ENCODE data around the gene TTI1. TPM values are rescaled to one million over a fixed set of nuclear protein-coding genes. Genes with fewer than 3 reads are reported as not detected.
A peak's percentile ranks its signal among the peaks of the same experiment; 100 is the strongest.

The TTI1 gene
- total RNA-seq, 1 donor from 2014 or later = 14.3 TPM

DNA sequence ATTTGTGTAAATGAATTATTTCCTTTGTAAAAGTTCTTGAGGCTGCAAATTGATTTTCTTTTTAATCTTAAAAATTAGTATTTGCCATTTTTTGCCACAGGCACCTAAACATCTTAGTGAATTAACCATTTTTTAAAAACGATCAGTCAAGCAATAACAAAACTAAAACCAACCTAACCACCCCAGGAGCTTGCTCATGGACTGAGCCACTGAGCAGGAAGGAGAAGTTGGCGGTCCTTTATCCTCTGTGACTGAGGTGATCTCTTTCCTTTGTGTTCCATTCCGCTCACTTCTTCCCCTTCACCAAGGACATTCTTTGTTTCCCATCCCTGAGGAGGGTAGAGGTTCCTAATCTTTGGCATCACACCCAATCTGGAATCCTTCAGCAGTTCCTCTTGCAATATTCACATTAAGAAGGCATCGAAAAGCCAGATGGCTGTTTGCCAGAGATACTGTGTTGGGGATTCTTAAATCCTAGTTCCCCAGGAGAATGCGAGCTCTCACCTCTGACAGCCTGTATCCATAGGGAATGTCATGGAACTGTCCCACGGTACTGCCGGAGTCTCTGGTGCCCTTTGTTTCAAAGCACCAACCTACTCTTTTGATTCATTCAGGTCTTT is 30.8 kb upstream of the TTI1 start:
- DNase-seq (ENCODE audit: low read depth) = no peak
- no peak overlapping the region for H3K4me3 ChIP-seq (ENCODE audit: low read depth, low read length)
- TF ChIP-seq, protein P1, sequence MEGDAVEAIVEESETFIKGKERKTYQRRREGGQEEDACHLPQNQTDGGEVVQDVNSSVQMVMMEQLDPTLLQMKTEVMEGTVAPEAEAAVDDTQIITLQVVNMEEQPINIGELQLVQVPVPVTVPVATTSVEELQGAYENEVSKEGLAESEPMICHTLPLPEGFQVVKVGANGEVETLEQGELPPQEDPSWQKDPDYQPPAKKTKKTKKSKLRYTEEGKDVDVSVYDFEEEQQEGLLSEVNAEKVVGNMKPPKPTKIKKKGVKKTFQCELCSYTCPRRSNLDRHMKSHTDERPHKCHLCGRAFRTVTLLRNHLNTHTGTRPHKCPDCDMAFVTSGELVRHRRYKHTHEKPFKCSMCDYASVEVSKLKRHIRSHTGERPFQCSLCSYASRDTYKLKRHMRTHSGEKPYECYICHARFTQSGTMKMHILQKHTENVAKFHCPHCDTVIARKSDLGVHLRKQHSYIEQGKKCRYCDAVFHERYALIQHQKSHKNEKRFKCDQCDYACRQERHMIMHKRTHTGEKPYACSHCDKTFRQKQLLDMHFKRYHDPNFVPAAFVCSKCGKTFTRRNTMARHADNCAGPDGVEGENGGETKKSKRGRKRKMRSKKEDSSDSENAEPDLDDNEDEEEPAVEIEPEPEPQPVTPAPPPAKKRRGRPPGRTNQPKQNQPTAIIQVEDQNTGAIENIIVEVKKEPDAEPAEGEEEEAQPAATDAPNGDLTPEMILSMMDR (conservative IDR thresholded peaks at IDR 0.05; ENCODE audit: low read depth, low read length) = no peak

DNA sequence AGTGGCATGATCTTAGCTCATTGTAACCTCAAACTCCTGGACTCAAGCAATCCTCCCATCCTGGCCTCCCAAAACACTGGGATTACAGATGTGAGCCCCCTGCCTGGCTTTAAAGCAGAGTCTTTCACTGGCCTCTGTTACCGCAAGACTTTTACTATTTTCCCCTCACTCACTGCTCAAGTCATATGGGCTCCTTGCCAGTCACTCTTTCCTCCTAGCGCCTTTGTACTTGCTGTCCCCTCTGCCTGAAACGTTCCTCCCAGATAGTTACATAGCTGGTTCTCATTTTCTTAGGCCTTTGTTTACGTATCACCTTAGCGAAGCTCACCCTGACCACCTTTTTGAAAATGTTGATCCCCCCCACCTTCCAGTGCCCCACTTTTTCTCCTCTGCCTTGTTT is 29.6 kb upstream of the TTI1 start:
- TF ChIP-seq, protein P1 (conservative IDR thresholded peaks at IDR 0.05; ENCODE audit: low read depth, low read length) = no peak
- no peak overlapping the region for H3K4me3 ChIP-seq (ENCODE audit: low read depth, low read length)
- DNase-seq (ENCODE audit: low read depth) = no peak

GRCh38 chr20:38061109-38061508 is 27.9 kb upstream of the TTI1 start:
- no peak overlapping the region for H3K4me3 ChIP-seq (ENCODE audit: low read depth, low read length)
- no peak for DNase-seq (ENCODE audit: low read depth)
- TF ChIP-seq, protein P1 (conservative IDR thresholded peaks at IDR 0.05; ENCODE audit: low read depth, low read length) = no peak

- TF ChIP-seq, protein P1 (conservative IDR thresholded peaks at IDR 0.05; ENCODE audit: low read depth, low read length) = no peak
- no peak for DNase-seq (ENCODE audit: low read depth)
These were observed 27.3 kb upstream of the TTI1 start for GRCh38 chr20:38060536-38060935.

GRCh38 chr20:38059832-38060231 is 26.6 kb upstream of the TTI1 start:
- DNase-seq (ENCODE audit: low read depth) = no peak
- TF ChIP-seq, protein P1 (conservative IDR thresholded peaks at IDR 0.05; ENCODE audit: low read depth, low read length) = no peak
- H3K4me3 ChIP-seq (ENCODE audit: low read depth, low read length) = no peak overlapping the region

More at GRCh38 chr20:38060536-38060935, 27.3 kb upstream of the TTI1 start:
- no peak overlapping the region for H3K4me3 ChIP-seq (ENCODE audit: low read depth, low read length)

GRCh38 chr20:38057351-38057972 is 24.2 kb upstream of the TTI1 start:
- DNase-seq (ENCODE audit: low read depth) = no peak
- no peak overlapping the region for H3K4me3 ChIP-seq (ENCODE audit: low read depth, low read length)
- TF ChIP-seq, protein P1 (conservative IDR thresholded peaks at IDR 0.05; ENCODE audit: low read depth, low read length) = peak; percentile 94

GRCh38 chr20:38055848-38056247 is 22.6 kb upstream of the TTI1 start:
- TF ChIP-seq, protein P1 (conservative IDR thresholded peaks at IDR 0.05; ENCODE audit: low read depth, low read length) = no peak
- H3K4me3 ChIP-seq (ENCODE audit: low read depth, low read length) = no peak overlapping the region
- DNase-seq (ENCODE audit: low read depth) = no peak

Data from epithelial cell of proximal tubule (primary cell).